T-helper 17 cell (primary cell): ENCODE data around the gene SHC3. TPM values are rescaled to one million over a fixed set of nuclear protein-coding genes. Genes with fewer than 3 reads are reported as not detected.

ENCODE experiments used
- ATAC-seq: fragments of 150-1000 bp; cut with Tn5 transposase; 2 replicates; pipeline ENCODE4 v1.10.0; 2021; ENCODE audit warnings: mild to moderate bottlenecking, moderate library complexity
- DNase-seq, 3 donors: peaks; one replicate each; pipeline versions ENCODE4 v3.0.0 to v3.0.0-alpha.2; 2020 to 2021
- H3K9me3 ChIP-seq: one replicate; pipeline ENCODE4 v1.7.0; 2013; ENCODE audit warnings: low read length, mild to moderate bottlenecking; ENCODE audit not compliant: control insufficient read depth, poor library complexity, severe bottlenecking
- H3K27ac Mint-ChIP-seq: one replicate; pipeline ENCODE4 v1.8.0; 2022; ENCODE audit warnings: mild to moderate bottlenecking, moderate library complexity, mixed read lengths
- H3K27me3 Mint-ChIP-seq: one replicate; pipeline ENCODE4 v1.8.0; 2022; ENCODE audit warnings: mixed read lengths
- H3K36me3 Mint-ChIP-seq: one replicate; pipeline ENCODE4 v1.8.0; 2022; ENCODE audit warnings: low read depth, mixed read lengths
- H3K4me1 Mint-ChIP-seq: one replicate; pipeline ENCODE4 v1.8.0; 2022; ENCODE audit warnings: mild to moderate bottlenecking, mixed read lengths
- H3K4me3 Mint-ChIP-seq: one replicate; pipeline ENCODE4 v1.8.0; 2022; ENCODE audit warnings: mild to moderate bottlenecking, moderate library complexity, mixed read lengths
- total RNA-seq, 4 donors: library from RNA in 2 of 4; stranded (reverse) in 2 of 4; gene quantifications; one replicate each; pipeline ENCODE4 v1.2.3 and lab custom pipeline; 2022 to 2026

Gene SHC3
- total RNA-seq, 2 donors from 2014 or later = not detected

DNA sequence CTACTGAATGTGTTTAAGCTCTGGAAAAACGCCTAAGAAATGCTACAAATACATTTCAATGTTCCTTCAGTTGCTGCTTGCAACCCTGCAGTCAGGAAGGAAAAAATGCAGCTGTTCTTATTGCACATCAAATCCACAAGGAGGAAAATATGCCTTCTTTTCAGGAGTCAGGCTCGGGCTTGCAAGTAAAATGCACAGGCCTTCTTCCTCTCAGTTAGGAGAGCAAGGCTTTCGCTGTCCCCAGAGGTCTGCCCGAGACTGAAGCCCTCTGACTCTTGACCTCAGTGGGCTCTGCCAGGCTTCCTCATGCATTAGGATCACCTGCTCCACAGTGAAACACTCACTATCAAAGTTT, 899 bp upstream of the SHC3 start:
- Mint-ChIP-seq H3K27me3 (peaks cover 66% of the 10 kb centered on the region), H3K36me3 (peaks cover 3% of the 10 kb centered on the region), H3K27ac (no peak overlapping the region), H3K4me3 (peak overlapping the region; percentile 63), H3K4me1 (peaks cover 11% of the 10 kb centered on the region)
- DNase-seq (no peak), ATAC-seq (no peak)
- H3K9me3 ChIP-seq = no peaks in the 10 kb centered on the region

DNA sequence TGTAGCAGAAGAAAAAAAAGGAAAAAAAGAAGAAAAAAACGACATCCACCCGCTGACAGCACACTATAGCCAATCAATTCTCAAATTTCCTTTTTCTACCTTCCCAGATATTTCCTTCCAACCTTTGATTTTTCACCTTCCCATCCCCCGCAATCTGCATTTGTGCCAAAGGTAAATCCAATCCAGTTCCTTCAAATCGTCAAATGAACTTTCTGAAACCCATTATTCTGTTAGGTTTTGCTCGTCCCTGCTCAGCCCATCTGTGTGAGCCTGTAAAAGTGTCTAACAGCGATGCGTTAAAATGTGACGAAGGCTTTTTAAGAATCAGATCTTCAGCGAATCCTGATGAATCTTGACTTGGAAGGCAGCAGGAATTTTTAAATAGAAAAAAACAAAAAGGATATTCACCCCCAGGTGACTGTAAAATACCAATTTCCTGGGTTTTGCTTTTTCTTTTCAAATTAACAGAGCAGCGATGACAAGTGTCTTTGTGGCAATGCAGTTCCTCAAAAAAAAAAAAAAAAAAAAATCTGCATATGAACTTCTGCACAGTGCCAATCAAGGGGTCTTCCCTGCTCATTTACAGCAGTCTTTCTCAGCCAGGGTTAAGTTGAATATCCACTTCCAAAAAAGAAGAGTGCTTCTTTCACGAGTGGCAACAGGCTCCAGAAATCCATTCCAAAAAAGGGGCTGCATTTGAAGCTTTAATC, 367 bp upstream of the SHC3 start:
- H3K27ac Mint-ChIP-seq = no peak overlapping the region
- H3K36me3 Mint-ChIP-seq = peaks cover 3% of the 10 kb centered on the region
- peaks cover 11% of the 10 kb centered on the region for H3K4me1 Mint-ChIP-seq
- ATAC-seq (no peak), DNase-seq (no peak)
- H3K4me3 Mint-ChIP-seq = no peak overlapping the region
- H3K9me3 ChIP-seq = no peaks in the 10 kb centered on the region
- peaks cover 63% of the 10 kb centered on the region for H3K27me3 Mint-ChIP-seq

DNA sequence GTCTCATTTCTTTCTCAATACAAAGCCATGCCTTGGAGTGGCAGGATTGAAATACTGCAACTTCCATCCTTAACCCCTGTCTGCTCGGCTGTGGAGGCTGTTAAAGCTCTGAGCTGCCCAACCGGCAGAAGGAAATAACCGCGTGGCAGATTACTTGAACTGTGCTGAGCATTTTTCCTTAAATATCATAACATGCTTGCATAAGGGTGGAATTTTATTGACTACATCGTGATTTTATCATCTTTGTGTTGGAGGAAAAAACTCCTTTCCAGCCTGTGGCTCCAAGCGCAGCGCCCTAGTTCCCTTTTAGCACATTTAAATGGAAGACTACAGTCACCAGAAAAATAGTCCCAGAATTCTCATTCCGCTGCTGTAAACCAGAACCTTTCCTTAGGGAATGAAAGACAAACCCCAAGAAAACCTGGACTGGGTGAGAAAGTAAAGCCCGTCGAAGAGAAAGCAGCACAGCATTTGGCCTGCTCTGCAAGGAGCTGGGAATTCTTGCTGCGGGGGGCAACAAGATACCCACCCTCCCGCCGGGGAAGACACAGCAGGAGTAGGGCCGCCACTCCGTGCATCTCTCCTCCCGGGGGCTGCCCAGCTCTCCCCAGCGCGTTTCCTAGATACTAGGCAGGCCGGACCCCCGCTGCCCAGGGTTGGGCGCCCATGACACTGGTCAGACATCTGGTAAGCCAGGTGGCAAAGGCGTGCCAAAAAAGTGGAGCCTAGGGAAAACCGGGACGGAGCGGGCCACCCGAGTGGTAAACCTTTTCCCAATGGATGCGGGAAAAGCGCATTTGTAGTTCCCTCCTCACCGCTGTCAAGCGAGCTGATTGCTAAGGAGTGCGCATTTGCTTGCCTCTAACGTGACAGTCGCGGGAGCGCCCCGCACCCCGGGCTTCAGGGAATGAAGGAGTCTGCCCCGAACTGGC, 1.3 kb downstream of the SHC3 start:
- H3K27me3 Mint-ChIP-seq = peaks cover 69% of the 10 kb centered on the region

DNA sequence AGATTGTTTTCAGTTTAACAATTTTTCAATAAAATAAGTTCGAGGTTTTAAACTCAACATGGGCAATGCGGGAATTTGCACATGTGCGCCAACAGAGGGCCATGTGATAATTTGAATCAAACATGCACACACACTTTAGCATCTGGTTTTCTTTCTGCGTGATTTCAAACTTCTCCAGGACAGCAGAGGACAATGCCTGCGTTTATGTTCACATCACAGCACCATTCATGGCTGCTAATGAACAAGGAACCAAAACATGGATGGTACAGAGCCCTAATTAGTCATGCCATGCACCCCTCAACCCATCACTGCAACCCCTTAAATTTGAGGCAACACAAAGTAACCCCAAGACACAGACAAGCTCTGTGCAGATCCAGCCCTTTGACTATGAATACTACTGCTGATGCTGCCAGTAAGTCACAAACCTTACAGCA, 2.8 kb downstream of the SHC3 start:
- ATAC-seq (no peak), DNase-seq (no peak)
- H3K36me3 Mint-ChIP-seq = peaks cover 3% of the 10 kb centered on the region
- no peak overlapping the region for H3K27ac Mint-ChIP-seq
- peaks cover 71% of the 10 kb centered on the region for H3K27me3 Mint-ChIP-seq
- no peak overlapping the region for H3K4me3 Mint-ChIP-seq
- H3K9me3 ChIP-seq = no peaks in the 10 kb centered on the region
- peaks cover 11% of the 10 kb centered on the region for H3K4me1 Mint-ChIP-seq

More for the DNA sequence above, 1.3 kb downstream of the SHC3 start:
- H3K9me3 ChIP-seq = no peaks in the 10 kb centered on the region
- Mint-ChIP-seq H3K36me3 (peaks cover 3% of the 10 kb centered on the region), H3K4me1 (peaks cover 11% of the 10 kb centered on the region), H3K4me3 (no peak overlapping the region), H3K27ac (no peak overlapping the region)
- no peak for DNase-seq
- no peak for ATAC-seq

DNA sequence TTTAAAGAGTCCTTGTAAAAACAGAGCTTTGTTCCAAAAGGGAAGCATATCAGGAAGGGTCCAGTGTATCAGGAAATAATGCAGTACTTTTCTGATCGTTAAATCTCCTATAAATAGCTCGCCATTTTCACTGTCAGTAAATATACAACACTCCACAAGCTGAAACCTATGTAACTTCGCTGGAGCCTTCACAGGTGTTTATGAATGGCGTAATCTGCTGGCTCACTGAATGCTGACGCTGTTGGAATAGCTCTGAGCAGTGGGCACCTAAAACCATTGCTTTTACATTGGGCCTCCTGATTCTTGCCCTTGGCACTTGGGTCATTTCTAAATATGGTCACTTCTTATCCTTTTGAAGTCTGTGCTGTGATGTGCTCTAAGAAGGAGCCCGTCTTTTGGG, 4.3 kb downstream of the SHC3 start:
- ATAC-seq = no peak
- no peak for DNase-seq
- H3K36me3 Mint-ChIP-seq = peaks cover 3% of the 10 kb centered on the region
- H3K9me3 ChIP-seq = no peaks in the 10 kb centered on the region
- H3K4me1 Mint-ChIP-seq = peaks cover 3% of the 10 kb centered on the region
- H3K4me3 Mint-ChIP-seq = no peak overlapping the region
- H3K27ac Mint-ChIP-seq = no peak overlapping the region
- H3K27me3 Mint-ChIP-seq = peaks cover 56% of the 10 kb centered on the region

DNA sequence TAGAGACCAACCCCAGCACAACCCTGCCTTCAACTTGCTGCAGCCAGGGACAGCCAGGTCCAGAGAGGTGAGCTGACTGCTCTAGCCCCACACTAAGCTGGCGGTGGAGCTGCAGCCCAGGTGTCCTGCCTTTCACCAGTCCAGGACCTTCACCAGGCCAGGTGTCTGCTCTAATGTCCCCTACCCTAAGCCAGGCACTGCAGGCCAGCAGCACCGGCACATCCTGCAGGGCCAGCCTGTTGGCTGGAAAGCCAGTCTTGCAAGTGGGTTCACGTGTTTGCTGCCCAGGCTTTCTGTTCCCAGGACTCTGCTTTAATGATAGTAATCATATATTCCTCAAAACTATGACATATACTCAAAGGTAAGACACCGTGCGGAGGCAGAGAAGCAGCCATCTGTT, 5.5 kb downstream of the SHC3 start:
- H3K4me1 Mint-ChIP-seq = no peaks in the 10 kb centered on the region
- no peaks in the 10 kb centered on the region for H3K9me3 ChIP-seq
- H3K27me3 Mint-ChIP-seq = peaks cover 47% of the 10 kb centered on the region
- peak overlapping the region; percentile 32 for H3K27ac Mint-ChIP-seq
- ATAC-seq = no peak
- no peaks in the 10 kb centered on the region for H3K36me3 Mint-ChIP-seq
- no peak overlapping the region for H3K4me3 Mint-ChIP-seq
- no peak for DNase-seq

DNA sequence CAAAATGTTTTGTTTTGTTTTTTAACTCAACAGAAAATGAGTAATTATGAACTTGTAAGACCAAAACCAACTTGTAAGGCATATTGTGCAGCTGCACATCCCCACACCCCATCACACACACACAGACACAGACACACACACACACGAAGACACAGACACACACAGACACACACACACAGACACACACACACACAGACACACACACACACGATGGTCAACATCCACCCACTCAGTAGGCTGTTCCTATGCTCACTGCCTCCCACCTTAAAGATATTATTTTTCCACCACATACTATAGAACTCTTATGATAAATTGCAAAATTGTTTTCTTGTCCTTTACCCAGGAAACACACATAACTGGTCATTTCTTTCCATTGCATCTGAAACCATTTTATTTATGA, 6.2 kb downstream of the SHC3 start:
- Mint-ChIP-seq H3K27me3 (peaks cover 47% of the 10 kb centered on the region), H3K4me1 (no peaks in the 10 kb centered on the region), H3K36me3 (no peaks in the 10 kb centered on the region), H3K4me3 (no peak overlapping the region), H3K27ac (no peak overlapping the region)
- ATAC-seq = no peak
- no peaks in the 10 kb centered on the region for H3K9me3 ChIP-seq
- no peak for DNase-seq

DNA sequence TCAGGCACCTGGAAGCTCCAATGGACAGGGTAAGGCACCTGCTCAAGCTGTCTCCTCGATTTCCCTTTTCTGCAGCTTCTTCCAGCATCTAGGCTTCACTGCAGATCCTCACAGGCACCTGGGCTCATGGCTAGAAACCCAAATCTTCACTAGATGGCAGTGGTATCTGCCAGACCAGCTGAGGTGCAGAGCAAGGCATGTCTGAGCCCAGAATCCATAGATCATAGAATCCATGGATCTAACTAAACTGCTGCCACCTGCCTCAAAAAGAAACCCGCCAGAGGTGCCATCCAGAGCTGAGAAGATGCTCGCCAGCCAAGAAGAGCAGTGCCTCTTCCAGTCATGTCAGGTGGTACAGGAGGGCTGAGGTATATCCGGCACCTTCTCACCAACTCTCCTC, 6.9 kb downstream of the SHC3 start:
- Mint-ChIP-seq H3K36me3 (no peaks in the 10 kb centered on the region), H3K4me1 (no peaks in the 10 kb centered on the region), H3K27ac (no peak overlapping the region), H3K4me3 (no peak overlapping the region), H3K27me3 (peaks cover 48% of the 10 kb centered on the region)
- DNase-seq (no peak), ATAC-seq (no peak)
- H3K9me3 ChIP-seq = no peaks in the 10 kb centered on the region

DNA sequence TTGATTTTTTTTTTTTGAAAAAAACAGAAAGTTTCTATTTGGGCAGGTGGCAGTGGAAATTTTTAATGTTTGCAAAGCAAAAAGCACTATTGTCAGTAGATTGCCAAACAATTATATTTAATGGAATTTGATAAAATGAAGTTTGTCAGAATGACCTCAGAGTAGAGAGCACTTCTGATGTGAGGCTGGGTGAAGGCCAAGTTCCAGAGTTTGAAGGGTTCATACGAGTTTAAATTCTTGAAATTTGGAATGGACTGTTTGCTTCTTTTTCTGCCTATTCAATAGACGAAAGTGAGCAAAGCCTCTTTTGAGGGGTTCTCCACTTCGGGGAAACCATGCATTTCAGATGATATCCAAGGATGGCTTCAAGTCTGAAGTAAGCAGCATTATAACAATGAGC, 7.4 kb downstream of the SHC3 start:
- no peak overlapping the region for H3K4me3 Mint-ChIP-seq
- no peak overlapping the region for H3K27ac Mint-ChIP-seq
- H3K27me3 Mint-ChIP-seq = peaks cover 44% of the 10 kb centered on the region
- no peaks in the 10 kb centered on the region for H3K9me3 ChIP-seq
- no peak for ATAC-seq
- H3K4me1 Mint-ChIP-seq = no peaks in the 10 kb centered on the region
- no peak for DNase-seq
- no peaks in the 10 kb centered on the region for H3K36me3 Mint-ChIP-seq

DNA sequence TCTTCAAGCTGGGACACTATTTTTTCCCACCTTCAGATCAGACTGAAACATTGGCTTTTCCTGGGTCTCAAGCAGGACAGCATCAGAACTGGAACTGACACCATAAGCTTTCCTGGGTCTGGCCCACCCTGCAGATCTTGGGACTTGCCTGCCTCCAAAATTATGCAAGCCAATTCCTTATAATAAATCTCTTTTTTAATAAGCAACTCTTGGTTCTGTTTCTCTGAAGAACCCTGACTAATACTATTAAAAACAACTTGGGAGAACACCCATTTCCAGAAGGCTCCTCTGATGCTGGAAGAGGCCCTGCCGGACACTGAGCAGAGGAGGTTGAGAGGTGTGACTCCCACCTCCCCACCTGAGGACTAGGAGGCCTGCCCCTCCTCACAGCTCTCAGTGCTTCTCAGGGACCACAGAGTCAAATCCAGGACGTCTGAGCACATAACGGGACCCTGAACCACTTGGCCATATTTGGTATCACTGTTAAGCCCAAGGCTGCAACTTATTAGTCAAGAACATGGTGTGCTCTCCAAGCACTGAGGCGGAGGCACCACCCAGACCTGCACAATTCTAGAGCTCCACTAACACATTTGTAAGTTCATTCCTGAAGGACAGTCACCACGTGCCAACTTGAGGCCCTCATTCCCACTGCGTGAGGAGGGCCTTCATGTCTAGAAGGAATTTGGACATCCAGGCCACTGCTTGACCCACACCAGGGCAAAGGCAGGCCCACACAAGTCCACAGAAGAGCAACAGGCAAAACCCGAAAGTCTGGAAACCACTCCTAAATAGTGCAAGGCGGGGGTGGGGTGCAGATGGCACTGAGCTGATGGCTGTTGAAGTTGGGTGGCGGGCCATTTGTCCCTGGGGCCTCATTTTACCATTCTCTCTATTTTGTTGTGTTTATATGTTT, 9.5 kb downstream of the SHC3 start:
- DNase-seq = no peak
- no peak overlapping the region for H3K4me3 Mint-ChIP-seq
- H3K4me1 Mint-ChIP-seq = no peaks in the 10 kb centered on the region
- no peak for ATAC-seq
- H3K9me3 ChIP-seq = no peaks in the 10 kb centered on the region
- H3K36me3 Mint-ChIP-seq = no peaks in the 10 kb centered on the region
- no peak overlapping the region for H3K27ac Mint-ChIP-seq
- H3K27me3 Mint-ChIP-seq = peaks cover 29% of the 10 kb centered on the region

DNA sequence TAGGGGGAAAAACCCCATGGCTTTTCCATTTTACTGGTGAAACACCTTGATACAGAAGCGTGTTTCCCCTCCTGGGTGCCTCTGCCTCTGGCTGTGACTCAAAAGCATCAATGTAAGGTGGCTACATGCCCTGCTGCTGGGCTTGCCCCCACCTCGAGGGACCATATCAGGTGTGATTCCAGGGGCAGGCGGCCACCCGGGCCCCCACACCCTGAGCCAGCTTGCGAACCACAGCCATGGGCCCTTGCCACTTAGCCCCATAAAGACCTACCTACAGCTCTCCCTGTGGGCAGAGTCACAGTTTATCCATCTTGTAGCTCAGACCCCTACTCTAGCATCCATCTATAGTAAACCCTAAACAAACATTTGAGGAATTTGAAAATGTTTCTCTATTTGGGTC, 10.8 kb downstream of the SHC3 start:
- DNase-seq (no peak), ATAC-seq (no peak)
- Mint-ChIP-seq H3K4me3 (no peak overlapping the region), H3K4me1 (no peaks in the 10 kb centered on the region), H3K36me3 (no peaks in the 10 kb centered on the region), H3K27ac (no peak overlapping the region), H3K27me3 (peaks cover 21% of the 10 kb centered on the region)
- no peaks in the 10 kb centered on the region for H3K9me3 ChIP-seq

DNA sequence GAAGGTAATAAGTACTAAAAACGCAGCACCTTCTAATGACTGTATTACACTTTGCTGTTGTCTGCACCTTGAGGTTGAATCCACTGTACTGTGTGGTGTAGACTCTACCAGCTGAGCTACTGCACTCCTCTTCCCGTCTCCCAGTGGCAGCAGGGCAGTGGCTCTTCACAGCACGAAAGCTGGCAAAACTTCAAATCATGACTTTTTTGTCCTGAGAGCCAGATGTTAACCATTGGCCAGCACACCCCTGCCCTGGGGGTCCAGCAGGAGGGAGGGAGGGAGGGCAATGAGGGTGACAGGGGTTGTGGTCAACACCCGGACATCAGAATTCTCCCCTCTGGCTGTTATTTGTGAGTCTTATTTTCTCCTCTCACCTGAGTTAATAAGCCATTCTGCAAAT, 11.8 kb downstream of the SHC3 start:
- Mint-ChIP-seq H3K36me3 (no peaks in the 10 kb centered on the region), H3K27me3 (peaks cover 11% of the 10 kb centered on the region), H3K4me1 (no peaks in the 10 kb centered on the region), H3K4me3 (no peak overlapping the region), H3K27ac (no peak overlapping the region)
- no peaks in the 10 kb centered on the region for H3K9me3 ChIP-seq
- DNase-seq = no peak
- no peak for ATAC-seq

DNA sequence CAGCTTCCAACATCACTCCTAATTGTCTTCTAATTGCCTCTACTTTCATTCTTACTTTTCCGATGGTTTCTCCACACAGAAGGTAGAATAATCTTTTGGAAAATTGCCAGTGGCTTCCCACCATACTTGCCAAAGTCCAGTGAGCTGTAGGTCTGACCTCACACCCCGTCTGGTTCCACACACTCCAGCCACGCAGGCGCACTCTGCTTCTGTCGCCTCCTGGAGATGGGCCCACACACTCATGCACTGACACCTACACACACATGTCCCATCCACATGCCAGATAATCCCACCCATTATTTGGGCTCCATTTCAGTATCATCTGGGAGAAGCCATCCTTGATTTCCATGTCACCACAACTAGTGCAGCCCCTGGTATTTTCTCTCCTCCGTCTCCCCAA, 12.7 kb downstream of the SHC3 start:
- Mint-ChIP-seq H3K27me3 (peaks cover 14% of the 10 kb centered on the region), H3K36me3 (no peaks in the 10 kb centered on the region), H3K27ac (no peak overlapping the region), H3K4me1 (no peaks in the 10 kb centered on the region), H3K4me3 (no peak overlapping the region)
- DNase-seq (no peak), ATAC-seq (no peak)
- H3K9me3 ChIP-seq = no peaks in the 10 kb centered on the region
